GM12874 (cell line): ENCODE measurements around the gene SLC9A3.

Experiments
- CTCF ChIP-seq: IDR thresholded peaks from 2 replicates; pipeline ENCODE4 v1.5.1; 2011; ENCODE audit warnings: low read depth, mild to moderate bottlenecking, control low read depth, low read length, moderate library complexity; ENCODE audit not compliant: insufficient read depth

SLC9A3 gene

GRCh38 chr5:434443-435146, 89.7 kb downstream of the SLC9A3 start:
- TF ChIP-seq CTCF, result no peak

GRCh38 chr5:433836-434235, 90.4 kb downstream of the SLC9A3 start:
- TF ChIP-seq CTCF, result no peak

- TF ChIP-seq CTCF, result no peak
Measured at GRCh38 chr5:432928-433791, 91.1 kb downstream of the SLC9A3 start.

GRCh38 chr5:432201-432927, 91.9 kb downstream of the SLC9A3 start:
- no peak for TF ChIP-seq CTCF

GRCh38 chr5:431711-432050, 92.6 kb downstream of the SLC9A3 start:
- no peak for TF ChIP-seq CTCF

GRCh38 chr5:431001-431710, 93.1 kb downstream of the SLC9A3 start:
- TF ChIP-seq CTCF, result peak; percentile 84
